ENCODE data around the gene PAQR6.

Gene PAQR6

GRCh38 chr1:156282479-156283222, 34.8 kb upstream of the PAQR6 start, which contains the start of gene SMG5:
Gene SMG5 (minus strand): TSS chr1:156282825. CDS start chr1:156282680, 145 bp downstream.
- ChIA-PET CTCF (interaction anchor here (0.6 to 1.9 kb wide), 3 partner anchors 37 to 275 kb away, joined by 3 to 7 read pairs (median 3); no protein-coding TSS in a partner anchor), POLR2A (ENCODE audit: low non-redundant PET) (interaction anchor here (1.3 kb wide), 1 partner anchor 10 kb away, joined by 3 read pairs; no protein-coding TSS in a partner anchor)
- no peak for TF ChIP-seq CTCF (conservative IDR thresholded peaks at IDR 0.05; ENCODE audit: low read depth)
- peak; percentile 92 for DNase-seq (ENCODE audit: low spot score)
- peak within 1 kb of the TSS; percentile 88 for H3K27ac ChIP-seq

DNA sequence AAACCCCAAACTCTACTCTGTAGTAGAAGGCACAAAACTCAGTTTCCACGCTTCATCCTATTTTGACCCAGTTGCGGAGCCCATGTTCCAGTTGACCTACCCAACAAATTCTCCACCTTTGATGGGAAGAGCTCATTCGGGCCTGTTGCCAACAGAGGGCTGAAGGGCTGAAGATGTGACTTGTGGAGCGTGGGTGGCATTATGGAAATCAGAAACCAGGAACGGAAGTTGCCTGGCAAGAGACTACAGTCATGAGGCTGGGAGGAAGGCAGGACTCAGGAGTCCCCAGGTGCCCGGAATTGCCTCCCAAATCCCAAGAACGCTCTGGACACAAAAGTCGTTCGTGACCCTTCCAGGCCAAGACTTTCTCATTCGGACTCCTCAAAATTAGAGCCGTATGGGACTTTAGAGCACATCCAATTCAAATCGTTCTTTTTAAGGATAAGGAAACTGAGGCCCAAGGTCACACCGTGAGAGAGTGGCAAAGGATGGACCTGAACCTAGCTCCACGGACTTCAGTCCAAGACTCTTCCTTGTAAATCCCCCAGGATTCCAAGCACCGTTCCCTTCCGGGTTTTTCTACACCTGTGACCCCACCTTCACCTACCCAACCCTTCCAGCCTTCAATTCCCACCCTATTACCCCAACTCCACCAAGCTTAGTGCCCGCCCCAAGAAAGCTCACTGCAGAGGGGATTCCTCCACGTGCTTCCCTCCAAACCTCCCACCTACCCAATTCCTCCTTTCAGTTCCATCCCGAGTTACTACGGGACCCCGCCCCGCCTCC, 34.0 kb upstream of the PAQR6 start:
- peak overlapping the region; percentile 88 for H3K27ac ChIP-seq
- CTCF ChIA-PET = interaction anchor here (1.9 kb wide), 1 partner anchor 38 kb away, joined by 7 read pairs; no protein-coding TSS in a partner anchor
- POLR2A ChIA-PET (ENCODE audit: low non-redundant PET) = interaction anchor here (0.6 to 1.3 kb wide), 2 partner anchors 9 to 50 kb away, joined by 3 read pairs; no protein-coding TSS in a partner anchor
- no peak for DNase-seq (ENCODE audit: low spot score)
- TF ChIP-seq CTCF (conservative IDR thresholded peaks at IDR 0.05; ENCODE audit: low read depth) = no peak

GRCh38 chr1:156281281-156281680, 33.4 kb upstream of the PAQR6 start:
- TF ChIP-seq CTCF (conservative IDR thresholded peaks at IDR 0.05; ENCODE audit: low read depth) = no peak
- peak overlapping the region; percentile 88 for H3K27ac ChIP-seq
- CTCF ChIA-PET = interaction anchor here (0.6 to 1.9 kb wide), 3 partner anchors 38 to 377 kb away, joined by 3 to 7 read pairs (median 3); no protein-coding TSS in a partner anchor
- POLR2A ChIA-PET (ENCODE audit: low non-redundant PET) = interaction anchor here (0.6 kb wide), 1 partner anchor 19 kb away, joined by 5 read pairs; no protein-coding TSS in a partner anchor
- no peak for DNase-seq (ENCODE audit: low spot score)

GRCh38 chr1:156279837-156280236, 32.0 kb upstream of the PAQR6 start:
- no peak for DNase-seq (ENCODE audit: low spot score)

GRCh38 chr1:156276966-156277381, 29.1 kb upstream of the PAQR6 start:
- ChIA-PET CTCF (interaction anchor here (1.1 kb wide), 1 partner anchor 15 kb away, joined by 3 read pairs; no protein-coding TSS in a partner anchor), POLR2A (ENCODE audit: low non-redundant PET) (no interaction called here)
- peak overlapping the region; percentile 68 for H3K27ac ChIP-seq
- no peak for DNase-seq (ENCODE audit: low spot score)
- TF ChIP-seq CTCF (conservative IDR thresholded peaks at IDR 0.05; ENCODE audit: low read depth) = no peak

More at GRCh38 chr1:156279837-156280236, 32.0 kb upstream of the PAQR6 start:
- CTCF ChIA-PET = no interaction called here
- POLR2A ChIA-PET (ENCODE audit: low non-redundant PET) = no interaction called here
- no peak for TF ChIP-seq CTCF (conservative IDR thresholded peaks at IDR 0.05; ENCODE audit: low read depth)
- H3K27ac ChIP-seq = no peak overlapping the region

DNA sequence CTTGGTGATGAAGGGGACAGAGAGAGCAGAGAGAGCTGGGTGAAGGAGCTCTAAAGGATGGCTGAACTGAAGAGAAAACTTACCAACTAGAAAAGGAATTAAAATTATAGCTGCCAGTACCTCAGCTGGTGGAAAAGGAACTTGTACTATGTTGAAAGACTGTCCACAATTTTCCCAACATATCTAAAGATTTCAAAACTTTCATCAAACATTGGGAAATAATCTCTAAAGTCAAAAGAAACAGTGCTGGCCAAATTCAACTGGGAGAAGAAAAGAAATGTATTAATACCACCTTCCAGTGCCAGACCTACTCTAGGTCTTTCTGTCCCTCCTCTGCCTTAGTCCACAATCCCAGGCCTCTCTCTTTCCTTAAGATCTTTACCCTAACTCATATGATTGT, 28.7 kb upstream of the PAQR6 start:
- TF ChIP-seq CTCF (conservative IDR thresholded peaks at IDR 0.05; ENCODE audit: low read depth) = no peak
- CTCF ChIA-PET = interaction anchor here (1.1 kb wide), 1 partner anchor 14 kb away, joined by 3 read pairs; no protein-coding TSS in a partner anchor
- POLR2A ChIA-PET (ENCODE audit: low non-redundant PET) = no interaction called here
- H3K27ac ChIP-seq = peak overlapping the region; percentile 68
- no peak for DNase-seq (ENCODE audit: low spot score)

All from RWPE1 (cell line).